ENCODE data around the gene C16orf86. TPM values are rescaled to one million over a fixed set of nuclear protein-coding genes. Genes with fewer than 3 reads are reported as not detected.

C16orf86 gene
- total RNA-seq, 1 experiment from 2014 or later = 0.79 TPM

DNA sequence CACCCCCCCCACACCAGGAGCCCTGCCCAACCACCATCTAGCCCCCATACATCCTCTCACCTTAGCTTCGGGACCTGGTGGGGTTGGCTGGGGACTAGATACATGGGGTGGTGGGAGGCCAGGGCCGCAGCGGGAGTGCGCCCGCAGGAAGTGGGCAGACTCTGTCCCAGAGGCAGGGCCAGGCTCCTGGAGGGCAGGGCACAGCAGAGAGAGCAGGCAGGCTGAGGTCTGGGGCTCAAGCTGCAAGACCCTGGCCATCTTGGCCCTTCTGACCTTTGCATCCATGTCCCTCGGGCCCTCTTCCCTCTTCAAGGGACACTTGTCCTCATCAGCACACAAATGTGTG lies 2.8 kb upstream of the C16orf86 start:
- POLR2A ChIA-PET = no interaction called here
- DNase-seq (ENCODE audit: low read depth, low spot score) (no peak), ATAC-seq (no peak)
- H3K9me2 ChIP-seq (ENCODE audit: insufficient read depth) = no peaks in the 10 kb centered on the region
- intact Hi-C loops (cut with micrococcal nuclease) = loop anchor here (10.0 kb wide), 1 partner anchor 709 kb away; no protein-coding TSS in a partner anchor
- CTCF ChIA-PET = interaction anchor here (1.2 to 2.0 kb wide), 3 partner anchors 9 to 143 kb away, joined by 5 to 13 read pairs (median 5); no protein-coding TSS in a partner anchor
- no peak overlapping the region for H3K4me2 ChIP-seq (ENCODE audit: low read length)
- peaks cover 15% of the 10 kb centered on the region; the same call in 1 of the 2 replicates for H3K79me2 ChIP-seq (ENCODE audit: insufficient read depth, low read length)
- peaks cover 9 to 54% of the 10 kb centered on the region in 2 experiments; a peak in 3 of 4 replicates for H3K4me1 ChIP-seq (ENCODE audit: control insufficient read depth in 1 of 2, insufficient read depth in 2 of 2, low read length in 2 of 2)
- H3K9ac ChIP-seq (ENCODE audit: low read length) = no peak overlapping the region
- no peak overlapping the region for H2AFZ ChIP-seq (ENCODE audit: low read depth, low read length, poor library complexity, severe bottlenecking)
- no peak overlapping the region for H3K27ac ChIP-seq (ENCODE audit: low read depth, low read length)
- H4K20me1 ChIP-seq (ENCODE audit: insufficient read depth) = no peaks in the 10 kb centered on the region
- BruUV-seq (replicated peaks) = no TSS peak
- H3K9me3 ChIP-seq (ENCODE audit: control insufficient read depth in 1 of 2, insufficient read depth in 1 of 2, low read depth in 1 of 2, low read length in 2 of 2) = no peaks in the 10 kb centered on the region
- H3K27me3 ChIP-seq (ENCODE audit: insufficient read depth, low read length) = no peaks in the 10 kb centered on the region
- no peak overlapping the region for H3K4me3 ChIP-seq (replicated peaks in 1 of 2; ENCODE audit: low read depth in 1 of 2, low read length in 2 of 2)
- RAD21 ChIA-PET (ENCODE audit: low non-redundant PET in 1 of 2, low total read pairs in 2 of 2, uncharacterized antibody in 2 of 2, unreplicated experiment in 2 of 2) = no interaction called here
- no peak for TF ChIP-seq JUND (IDR thresholded peaks at IDR 0.05)
- TF ChIP-seq ELF1 (IDR thresholded peaks at IDR 0.05; ENCODE audit: borderline replicate concordance, low read depth) = no peak
- TF ChIP-seq RAD21 (IDR thresholded peaks at IDR 0.05; ENCODE audit: low read depth) = no peak
- TF ChIP-seq, protein P1, sequence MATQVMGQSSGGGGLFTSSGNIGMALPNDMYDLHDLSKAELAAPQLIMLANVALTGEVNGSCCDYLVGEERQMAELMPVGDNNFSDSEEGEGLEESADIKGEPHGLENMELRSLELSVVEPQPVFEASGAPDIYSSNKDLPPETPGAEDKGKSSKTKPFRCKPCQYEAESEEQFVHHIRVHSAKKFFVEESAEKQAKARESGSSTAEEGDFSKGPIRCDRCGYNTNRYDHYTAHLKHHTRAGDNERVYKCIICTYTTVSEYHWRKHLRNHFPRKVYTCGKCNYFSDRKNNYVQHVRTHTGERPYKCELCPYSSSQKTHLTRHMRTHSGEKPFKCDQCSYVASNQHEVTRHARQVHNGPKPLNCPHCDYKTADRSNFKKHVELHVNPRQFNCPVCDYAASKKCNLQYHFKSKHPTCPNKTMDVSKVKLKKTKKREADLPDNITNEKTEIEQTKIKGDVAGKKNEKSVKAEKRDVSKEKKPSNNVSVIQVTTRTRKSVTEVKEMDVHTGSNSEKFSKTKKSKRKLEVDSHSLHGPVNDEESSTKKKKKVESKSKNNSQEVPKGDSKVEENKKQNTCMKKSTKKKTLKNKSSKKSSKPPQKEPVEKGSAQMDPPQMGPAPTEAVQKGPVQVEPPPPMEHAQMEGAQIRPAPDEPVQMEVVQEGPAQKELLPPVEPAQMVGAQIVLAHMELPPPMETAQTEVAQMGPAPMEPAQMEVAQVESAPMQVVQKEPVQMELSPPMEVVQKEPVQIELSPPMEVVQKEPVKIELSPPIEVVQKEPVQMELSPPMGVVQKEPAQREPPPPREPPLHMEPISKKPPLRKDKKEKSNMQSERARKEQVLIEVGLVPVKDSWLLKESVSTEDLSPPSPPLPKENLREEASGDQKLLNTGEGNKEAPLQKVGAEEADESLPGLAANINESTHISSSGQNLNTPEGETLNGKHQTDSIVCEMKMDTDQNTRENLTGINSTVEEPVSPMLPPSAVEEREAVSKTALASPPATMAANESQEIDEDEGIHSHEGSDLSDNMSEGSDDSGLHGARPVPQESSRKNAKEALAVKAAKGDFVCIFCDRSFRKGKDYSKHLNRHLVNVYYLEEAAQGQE (IDR thresholded peaks at IDR 0.05; ENCODE audit: low read depth) = no peak
- no peak for TF ChIP-seq POLR2AphosphoS5 (IDR thresholded peaks at IDR 0.05; ENCODE audit: low read depth, low read length)
- TF ChIP-seq, protein P2, sequence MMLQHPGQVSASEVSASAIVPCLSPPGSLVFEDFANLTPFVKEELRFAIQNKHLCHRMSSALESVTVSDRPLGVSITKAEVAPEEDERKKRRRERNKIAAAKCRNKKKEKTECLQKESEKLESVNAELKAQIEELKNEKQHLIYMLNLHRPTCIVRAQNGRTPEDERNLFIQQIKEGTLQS (IDR thresholded peaks at IDR 0.05) = no peak
- no peak for TF ChIP-seq SP1 (IDR thresholded peaks at IDR 0.05; ENCODE audit: low read depth)
- TF ChIP-seq, protein P3, sequence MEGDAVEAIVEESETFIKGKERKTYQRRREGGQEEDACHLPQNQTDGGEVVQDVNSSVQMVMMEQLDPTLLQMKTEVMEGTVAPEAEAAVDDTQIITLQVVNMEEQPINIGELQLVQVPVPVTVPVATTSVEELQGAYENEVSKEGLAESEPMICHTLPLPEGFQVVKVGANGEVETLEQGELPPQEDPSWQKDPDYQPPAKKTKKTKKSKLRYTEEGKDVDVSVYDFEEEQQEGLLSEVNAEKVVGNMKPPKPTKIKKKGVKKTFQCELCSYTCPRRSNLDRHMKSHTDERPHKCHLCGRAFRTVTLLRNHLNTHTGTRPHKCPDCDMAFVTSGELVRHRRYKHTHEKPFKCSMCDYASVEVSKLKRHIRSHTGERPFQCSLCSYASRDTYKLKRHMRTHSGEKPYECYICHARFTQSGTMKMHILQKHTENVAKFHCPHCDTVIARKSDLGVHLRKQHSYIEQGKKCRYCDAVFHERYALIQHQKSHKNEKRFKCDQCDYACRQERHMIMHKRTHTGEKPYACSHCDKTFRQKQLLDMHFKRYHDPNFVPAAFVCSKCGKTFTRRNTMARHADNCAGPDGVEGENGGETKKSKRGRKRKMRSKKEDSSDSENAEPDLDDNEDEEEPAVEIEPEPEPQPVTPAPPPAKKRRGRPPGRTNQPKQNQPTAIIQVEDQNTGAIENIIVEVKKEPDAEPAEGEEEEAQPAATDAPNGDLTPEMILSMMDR (IDR thresholded peaks at IDR 0.05 in 2 of 3, conservative IDR thresholded peaks at IDR 0.05 in 1 of 3; ENCODE audit: borderline replicate concordance in 1 of 3, insufficient read depth in 1 of 3, low read depth in 2 of 3, low read length in 2 of 3) = no peak; a peak in 1 of 6 replicates
- no peak for TF ChIP-seq CBX3 (IDR thresholded peaks at IDR 0.05; ENCODE audit: low read depth)
- TF ChIP-seq, protein P4, sequence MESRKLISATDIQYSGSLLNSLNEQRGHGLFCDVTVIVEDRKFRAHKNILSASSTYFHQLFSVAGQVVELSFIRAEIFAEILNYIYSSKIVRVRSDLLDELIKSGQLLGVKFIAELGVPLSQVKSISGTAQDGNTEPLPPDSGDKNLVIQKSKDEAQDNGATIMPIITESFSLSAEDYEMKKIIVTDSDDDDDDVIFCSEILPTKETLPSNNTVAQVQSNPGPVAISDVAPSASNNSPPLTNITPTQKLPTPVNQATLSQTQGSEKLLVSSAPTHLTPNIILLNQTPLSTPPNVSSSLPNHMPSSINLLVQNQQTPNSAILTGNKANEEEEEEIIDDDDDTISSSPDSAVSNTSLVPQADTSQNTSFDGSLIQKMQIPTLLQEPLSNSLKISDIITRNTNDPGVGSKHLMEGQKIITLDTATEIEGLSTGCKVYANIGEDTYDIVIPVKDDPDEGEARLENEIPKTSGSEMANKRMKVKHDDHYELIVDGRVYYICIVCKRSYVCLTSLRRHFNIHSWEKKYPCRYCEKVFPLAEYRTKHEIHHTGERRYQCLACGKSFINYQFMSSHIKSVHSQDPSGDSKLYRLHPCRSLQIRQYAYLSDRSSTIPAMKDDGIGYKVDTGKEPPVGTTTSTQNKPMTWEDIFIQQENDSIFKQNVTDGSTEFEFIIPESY (IDR thresholded peaks at IDR 0.05; ENCODE audit: extremely low read depth, insufficient replicate concordance, low read length) = no peak
- H3K36me3 ChIP-seq (ENCODE audit: control insufficient read depth in 1 of 2, insufficient read depth in 2 of 2, low read length in 2 of 2) = no peaks in the 10 kb centered on the region

All from HCT116 (cell line).